Small intestine (tissue), 7 donors: ENCODE data around the gene EIPR1. TPM values are rescaled to one million over a fixed set of nuclear protein-coding genes. Genes with fewer than 3 reads are reported as not detected.

ENCODE experiments used
- DNase-seq, 2 donors: peaks; one replicate each; pipeline versions ENCODE4 v3.0.0 to v3.0.0-alpha.2; 2013
- FAIRE-seq: peaks from 2 replicates; lab custom pipeline; 2012; peaks lifted over from hg19 to GRCh38; lab: Jason Lieb, UNC
- H3K27ac ChIP-seq, 3 donors: one replicate each; pipeline ENCODE4 v1.5.1; 2013; ENCODE audit warnings: low read length in 2 of 3, mild to moderate bottlenecking in 2 of 3, control low read depth in 1 of 3, inconsistent platforms in 1 of 3, low read depth in 1 of 3, moderate library complexity in 1 of 3
- H3K27me3 ChIP-seq, 3 donors: one replicate each; pipeline ENCODE4 v1.6.1; 2013; ENCODE audit warnings: low read length in 3 of 3, inconsistent platforms in 1 of 3; ENCODE audit not compliant: control insufficient read depth in 3 of 3, insufficient read depth in 3 of 3
- H3K36me3 ChIP-seq, 3 donors: one replicate each; pipeline ENCODE4 v1.6.1; 2013; ENCODE audit warnings: low read length in 3 of 3, inconsistent platforms in 1 of 3, low read depth in 1 of 3, mild to moderate bottlenecking in 1 of 3, moderate library complexity in 1 of 3; ENCODE audit not compliant: control insufficient read depth in 3 of 3, insufficient read depth in 2 of 3
- H3K4me1 ChIP-seq, 3 donors: one replicate each; pipeline ENCODE4 v1.6.1; 2013; ENCODE audit warnings: low read length in 2 of 3, inconsistent platforms in 1 of 3, low read depth in 1 of 3, mild to moderate bottlenecking in 1 of 3, moderate library complexity in 1 of 3; ENCODE audit not compliant: control insufficient read depth in 3 of 3, insufficient read depth in 2 of 3
- H3K4me3 ChIP-seq, 3 donors: one replicate each; pipeline ENCODE4 v1.5.1; 2013; ENCODE audit warnings: low read length in 3 of 3, control low read depth in 1 of 3, inconsistent platforms in 1 of 3, low read depth in 1 of 3, mild to moderate bottlenecking in 1 of 3, moderate library complexity in 1 of 3
- H3K9me3 ChIP-seq, 2 donors: one replicate each; pipeline ENCODE4 v1.6.1; 2013; ENCODE audit warnings: low read depth in 1 of 2, low read length in 1 of 2; ENCODE audit not compliant: control insufficient read depth in 2 of 2, insufficient read depth in 1 of 2
- WGBS, 3 donors: extraction: QIAGEN DNeasy Blood & Tissue Kit; methylation state at CpG; one replicate each; pipeline ENCODE4 v1.1.7; 2013; 5-methylcytosine and 5-hydroxymethylcytosine counted together
- polyA plus RNA-seq, 4 donors: library from polyadenylated mRNA; stranded (reverse) in 3 of 4; unstranded in 1 of 4; fragments of 200-250 nt in 3 of 4; fragments of 120-200 nt in 1 of 4; gene quantifications; one replicate each; pipeline versions ENCODE4 v1.2.1 to v1.2.3, GENCODE V29; 2013
- donor health status: healthy with polysubstance abuse.
- donor health status: control.
- donor health status: control.
- donor health status: Bipolar disorder and iron deficiency.
- donor health status: healthy.

EIPR1 gene
- polyA plus RNA-seq, 4 donors = 16.8 to 28.5 (median 19.5) TPM

DNA sequence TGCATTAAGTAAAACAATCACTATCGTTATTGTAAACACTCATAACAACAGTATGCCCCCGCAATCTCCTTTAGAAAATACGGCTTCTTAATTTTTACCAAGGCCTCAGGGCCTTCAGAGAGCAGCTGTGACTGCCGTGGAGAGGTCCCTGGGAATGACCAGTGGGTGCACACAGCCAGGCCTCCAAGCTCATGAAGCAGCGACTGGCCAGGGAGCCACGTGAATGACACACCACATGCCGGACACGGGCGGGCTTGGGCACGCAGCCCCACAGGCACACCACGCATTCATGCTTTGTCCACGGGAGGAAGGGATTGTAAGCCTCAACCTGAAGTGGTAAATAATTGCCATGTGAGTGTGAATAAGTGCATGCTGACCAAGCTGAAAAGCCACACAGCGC, 121.0 kb downstream of the EIPR1 start:
- H3K36me3 ChIP-seq = peaks cover 2 to 35% (median 4%) of the 10 kb centered on the region in 3 donors
- no peaks in the 10 kb centered on the region for H3K27me3 ChIP-seq
- DNase-seq (no peak), FAIRE-seq (no peak)
- 89 to 97% (median 95%) methylated on average over 13 of the region's 13 CpGs for WGBS, 3 donors
- no peaks in the 10 kb centered on the region for H3K9me3 ChIP-seq
- peak overlapping the region in 1 of 3 donors; percentile 33 for H3K27ac ChIP-seq
- no peak overlapping the region for H3K4me3 ChIP-seq
- H3K4me1 ChIP-seq = peaks cover 0 to 3% (median 2%) of the 10 kb centered on the region in 3 donors

- Histone ChIP-seq H3K36me3 (peaks cover 2 to 35% (median 4%) of the 10 kb centered on the region in 3 donors), H3K27me3 (no peaks in the 10 kb centered on the region), H3K27ac (no peak overlapping the region), H3K4me3 (no peak overlapping the region), H3K4me1 (peaks cover 0 to 3% (median 2%) of the 10 kb centered on the region in 3 donors), H3K9me3 (peaks cover 0 to 3% of the 10 kb centered on the region in 2 donors)
- DNase-seq (no peak), FAIRE-seq (no peak)
- WGBS, 3 donors = 96 to 99% (median 98%) methylated on average over 16 of the region's 16 CpGs
These were observed 121.5 kb downstream of the EIPR1 start for GRCh38 chr2:3256157-3256556.

- Histone ChIP-seq H3K9me3 (peaks cover 0 to 20% of the 10 kb centered on the region in 2 donors), H3K4me3 (no peak overlapping the region), H3K4me1 (peaks cover 0 to 3% (median 2%) of the 10 kb centered on the region in 3 donors), H3K27me3 (no peaks in the 10 kb centered on the region), H3K27ac (no peak overlapping the region), H3K36me3 (peaks cover 2 to 40% (median 4%) of the 10 kb centered on the region in 3 donors)
- no peak for FAIRE-seq
- whole genome bisulfite sequencing, 3 donors = 88 to 98% (median 91%) methylated on average over 10 of the region's 10 CpGs
- no peak for DNase-seq
These were observed 123.1 kb downstream of the EIPR1 start for GRCh38 chr2:3254442-3254941.

GRCh38 chr2:3253913-3254441, 123.6 kb downstream of the EIPR1 start:
- no peak for FAIRE-seq
- H3K36me3 ChIP-seq = peaks cover 2 to 40% (median 4%) of the 10 kb centered on the region in 3 donors
- WGBS, 3 donors = 83 to 90% (median 86%) methylated on average over 15 of the region's 15 CpGs

DNA sequence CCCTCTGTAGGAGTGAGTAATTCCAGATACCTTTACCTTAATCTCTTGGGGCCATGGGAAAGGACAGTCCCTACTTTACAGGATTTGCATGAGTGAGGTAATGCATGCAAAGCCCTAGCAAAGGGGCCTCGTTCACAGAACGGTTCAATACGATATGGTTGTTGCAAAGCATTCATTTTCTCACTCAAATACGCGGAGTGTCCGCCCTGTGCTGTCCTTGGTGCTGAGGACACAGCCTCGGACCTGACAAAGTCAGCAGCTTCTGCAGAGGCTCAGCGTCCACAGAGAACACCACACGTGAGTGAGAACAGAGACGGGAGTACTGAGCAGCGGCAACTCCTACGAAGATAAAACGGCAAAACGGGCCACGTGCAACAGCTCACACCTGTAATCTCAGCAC, 125.7 kb downstream of the EIPR1 start:
- no peaks in the 10 kb centered on the region for H3K27me3 ChIP-seq
- WGBS, 3 donors = 81 to 96% (median 93%) methylated on average over 15 of the region's 15 CpGs
- H3K4me3 ChIP-seq = no peak overlapping the region
- peaks cover 0 to 38% of the 10 kb centered on the region in 2 donors for H3K9me3 ChIP-seq
- no peak for FAIRE-seq
- DNase-seq = no peak
- H3K4me1 ChIP-seq = peaks cover 3 to 4% (median 4%) of the 10 kb centered on the region in 3 donors
- peaks cover 0 to 33% (median 2%) of the 10 kb centered on the region in 3 donors for H3K36me3 ChIP-seq
- H3K27ac ChIP-seq = no peak overlapping the region

More at GRCh38 chr2:3253913-3254441, 123.6 kb downstream of the EIPR1 start:
- Histone ChIP-seq H3K27me3 (no peaks in the 10 kb centered on the region), H3K27ac (no peak overlapping the region), H3K9me3 (peaks cover 0 to 25% of the 10 kb centered on the region in 2 donors), H3K4me1 (peaks cover 0 to 3% (median 2%) of the 10 kb centered on the region in 3 donors), H3K4me3 (no peak overlapping the region)
- no peak for DNase-seq

- WGBS, 3 donors = 54 to 78% (median 74%) methylated on average over 2 of the region's 2 CpGs
- Histone ChIP-seq H3K27me3 (no peaks in the 10 kb centered on the region), H3K4me3 (no peak overlapping the region), H3K4me1 (peaks cover 3 to 8% (median 4%) of the 10 kb centered on the region in 3 donors), H3K9me3 (peaks cover 0 to 38% of the 10 kb centered on the region in 2 donors), H3K36me3 (peaks cover 0 to 22% (median 2%) of the 10 kb centered on the region in 3 donors), H3K27ac (no peak overlapping the region)
- FAIRE-seq = no peak
- peak in 1 of 2 donors; percentile 55 for DNase-seq
These were observed 128.1 kb downstream of the EIPR1 start for GRCh38 chr2:3249476-3249962.

DNA sequence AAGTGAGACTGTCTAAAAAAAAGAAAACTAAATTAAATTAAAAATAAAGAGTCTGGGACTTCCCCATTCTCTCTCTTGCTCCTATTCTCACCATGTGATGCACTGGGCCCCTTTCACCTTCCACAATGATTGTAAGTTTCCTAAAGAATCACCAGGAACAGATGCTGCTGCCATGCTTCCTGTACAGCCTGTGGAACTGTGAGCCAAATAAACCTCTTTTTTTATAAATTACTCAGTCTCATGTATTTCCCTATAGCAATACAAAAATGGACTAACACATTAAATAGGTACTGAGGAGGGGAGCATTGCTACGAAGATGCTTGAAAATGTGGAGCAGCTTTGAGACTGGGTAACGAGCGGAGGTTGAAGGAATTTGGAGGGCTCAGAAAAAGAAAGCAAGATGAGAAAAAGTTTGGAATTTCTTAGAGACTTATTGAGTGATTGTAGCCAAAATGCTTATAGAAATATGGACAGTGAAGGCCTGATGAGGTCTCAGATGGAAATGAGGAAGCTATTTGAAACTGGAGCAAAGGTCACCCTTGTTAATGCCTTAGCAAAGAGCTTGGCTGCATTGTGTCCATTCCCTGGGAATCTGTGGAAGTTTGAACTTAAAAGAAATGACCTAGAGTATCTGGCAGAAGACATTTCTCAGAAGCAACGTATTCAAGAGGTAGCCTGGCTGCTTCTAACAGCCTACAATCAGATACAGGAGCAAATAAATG, 128.7 kb downstream of the EIPR1 start:
- H3K36me3 ChIP-seq = peaks cover 0 to 16% (median 2%) of the 10 kb centered on the region in 3 donors
- peak in 1 of 2 donors; percentile 59 for DNase-seq
- peaks cover 0 to 38% of the 10 kb centered on the region in 2 donors for H3K9me3 ChIP-seq
- H3K27me3 ChIP-seq = no peaks in the 10 kb centered on the region
- H3K4me1 ChIP-seq = peaks cover 4 to 8% (median 5%) of the 10 kb centered on the region in 3 donors
- FAIRE-seq = no peak
- no peak overlapping the region for H3K4me3 ChIP-seq
- H3K27ac ChIP-seq = no peak overlapping the region
- WGBS, 3 donors = 86 to 90% (median 87%) methylated on average over 4 of the region's 4 CpGs

- no peak overlapping the region for H3K27ac ChIP-seq
- no peak overlapping the region for H3K4me3 ChIP-seq
- no peaks in the 10 kb centered on the region for H3K27me3 ChIP-seq
- peaks cover 0 to 38% of the 10 kb centered on the region in 2 donors for H3K9me3 ChIP-seq
- WGBS, 3 donors = 25 to 52% (median 43%) methylated on average over 10 of the region's 13 CpGs
- FAIRE-seq (no peak), DNase-seq (peak; percentile 54 to 92)
- peaks cover 2 to 8% (median 2%) of the 10 kb centered on the region in 3 donors for H3K4me1 ChIP-seq
- peaks cover 0 to 14% (median 2%) of the 10 kb centered on the region in 3 donors for H3K36me3 ChIP-seq
These were observed 130.5 kb downstream of the EIPR1 start for GRCh38 chr2:3246928-3247714.
